GM21717 (cell line): ENCODE data around the gene CACNA2D3.
"Not testable (repeated sequence)": the region's sequence is repeated elsewhere in the genome, so short reads cannot be mapped to it uniquely, and the experiment has no call there.

Experiments used
- ATAC-seq: cut with Tn5 transposase; IDR thresholded peaks from one replicate; pipeline ENCODE4 v1.9.1; 2021; ENCODE audit warnings: mild to moderate bottlenecking, moderate library complexity; ENCODE audit not compliant: unreplicated experiment

Gene CACNA2D3

GRCh38 chr3:54968546-54969172 lies 846.3 kb downstream of the CACNA2D3 start:
- ATAC-seq, result no peak

- ATAC-seq, result no peak
Observed at GRCh38 chr3:54969652-54970051, 847.3 kb downstream of the CACNA2D3 start.

- ATAC-seq, result no peak
Observed at GRCh38 chr3:54970895-54971294, 848.5 kb downstream of the CACNA2D3 start.

GRCh38 chr3:54977439-54977838 lies 855.1 kb downstream of the CACNA2D3 start:
- no peak for ATAC-seq

- ATAC-seq, result not testable (repeated sequence)
Observed at GRCh38 chr3:54977946-54978345, 855.6 kb downstream of the CACNA2D3 start.

DNA sequence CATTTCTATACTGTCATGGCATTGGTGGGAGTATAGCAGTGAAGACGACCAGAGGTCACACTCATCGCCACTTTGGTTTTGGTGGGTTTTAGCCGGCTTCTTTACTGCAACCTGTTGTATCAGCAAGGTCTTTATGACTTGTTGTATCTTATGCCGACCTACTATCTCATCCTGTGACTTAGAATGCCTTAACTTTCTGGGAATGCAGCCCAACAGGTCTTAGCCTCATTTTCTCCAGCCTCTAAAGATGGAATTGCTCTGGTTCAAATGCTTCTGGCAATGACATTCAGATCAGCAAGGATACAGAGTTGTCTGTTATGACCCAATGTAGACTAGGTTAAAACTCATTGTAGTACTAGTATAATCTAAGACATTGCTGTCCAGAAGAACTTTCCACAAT lies 860.5 kb downstream of the CACNA2D3 start:
- ATAC-seq, result no peak

DNA sequence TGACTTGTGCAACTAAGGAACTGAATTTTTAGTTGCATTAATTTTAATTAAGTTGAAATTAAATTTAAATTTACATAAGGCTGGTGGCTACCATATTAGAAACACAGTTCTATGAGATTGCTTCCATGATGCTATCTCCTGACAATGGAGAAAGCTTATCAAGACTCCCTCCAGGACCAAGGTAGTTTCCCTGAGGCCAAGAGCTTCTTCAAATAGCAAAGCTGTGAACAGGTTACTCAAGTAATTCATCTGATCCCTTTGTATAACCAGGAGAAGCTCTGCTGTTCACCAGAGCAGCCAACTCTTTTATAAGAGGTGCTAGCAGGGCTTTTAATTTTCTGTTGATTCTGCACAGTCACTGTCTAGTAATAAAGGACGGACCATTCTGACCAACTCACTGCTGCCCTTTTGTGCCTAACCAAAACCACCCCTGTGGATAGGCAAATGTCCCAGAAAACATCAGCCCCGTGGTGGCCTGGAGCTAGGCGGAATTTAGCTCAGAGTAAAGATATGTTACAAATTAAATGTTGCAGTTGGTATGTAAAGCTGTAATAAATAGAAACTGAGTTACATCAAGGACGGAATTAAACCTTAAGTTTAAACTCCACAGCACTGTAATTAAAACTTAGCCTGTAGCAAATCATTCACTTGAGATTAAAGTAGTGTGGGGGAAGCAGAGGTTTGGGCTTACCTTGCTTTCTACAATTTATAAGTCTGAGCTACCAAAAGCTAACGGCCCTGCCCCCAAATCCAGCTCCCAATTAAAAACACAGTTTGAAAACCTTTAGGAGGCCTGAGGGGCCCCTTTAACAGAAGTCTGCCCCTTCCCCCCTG lies 861.1 kb downstream of the CACNA2D3 start:
- no peak for ATAC-seq

DNA sequence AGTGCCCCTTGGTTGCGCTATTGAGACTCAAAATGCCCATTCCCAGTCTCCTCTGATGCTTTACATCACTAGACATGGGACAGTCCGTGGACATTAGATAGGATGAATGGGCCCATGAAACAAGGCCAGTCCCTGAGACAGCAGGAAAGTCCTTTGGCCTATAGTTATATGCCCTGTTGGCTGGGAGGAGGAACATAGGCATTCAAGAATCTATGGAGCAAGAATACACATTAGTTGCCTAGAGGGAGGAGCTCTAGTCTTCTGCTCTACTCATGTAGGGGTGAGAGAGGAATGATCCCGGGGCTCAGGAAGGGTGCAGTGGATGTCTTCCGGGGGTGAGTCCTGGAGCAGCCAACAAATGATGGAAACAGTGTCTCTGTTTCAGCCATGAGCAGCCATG lies 863.5 kb downstream of the CACNA2D3 start:
- no peak for ATAC-seq

DNA sequence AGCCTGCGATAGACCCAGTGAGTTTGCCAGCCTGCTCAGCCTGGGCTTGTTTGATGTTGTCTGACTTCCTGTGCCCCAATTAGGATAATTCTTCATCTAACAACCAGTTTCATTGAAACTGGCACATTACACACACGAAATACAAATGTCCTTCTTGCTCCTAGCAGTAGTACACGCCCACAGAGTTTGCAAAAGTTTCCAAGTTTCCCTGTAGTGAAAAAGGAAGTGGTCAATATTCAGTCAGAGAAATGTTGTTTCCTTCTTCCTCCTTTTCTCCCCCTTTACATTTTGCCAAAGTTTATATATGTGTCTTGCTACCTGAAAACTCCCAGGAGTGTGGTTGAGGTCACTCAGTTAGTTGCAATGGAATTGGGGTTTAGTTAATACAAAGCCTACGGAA lies 863.9 kb downstream of the CACNA2D3 start:
- ATAC-seq, result no peak

DNA sequence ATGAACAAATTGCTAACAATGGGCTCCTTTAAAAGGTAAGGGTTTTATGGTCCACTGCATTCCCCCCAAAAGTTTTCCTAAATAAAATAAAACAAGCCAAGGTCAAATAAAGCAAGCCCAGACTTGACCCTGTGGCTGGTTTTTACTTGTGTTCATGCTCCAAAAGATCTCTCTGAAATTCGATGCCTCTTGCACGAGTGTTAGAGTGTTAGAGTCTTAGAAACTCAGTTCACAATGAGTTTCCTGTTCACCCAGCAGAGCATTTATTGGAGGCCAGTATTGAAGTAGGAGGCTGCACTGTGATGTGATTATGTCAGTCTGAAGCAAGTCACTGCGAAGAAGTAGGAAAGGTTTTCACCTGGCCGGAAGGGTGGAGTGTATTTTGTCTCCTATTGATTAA lies 865.4 kb downstream of the CACNA2D3 start:
- no peak for ATAC-seq

DNA sequence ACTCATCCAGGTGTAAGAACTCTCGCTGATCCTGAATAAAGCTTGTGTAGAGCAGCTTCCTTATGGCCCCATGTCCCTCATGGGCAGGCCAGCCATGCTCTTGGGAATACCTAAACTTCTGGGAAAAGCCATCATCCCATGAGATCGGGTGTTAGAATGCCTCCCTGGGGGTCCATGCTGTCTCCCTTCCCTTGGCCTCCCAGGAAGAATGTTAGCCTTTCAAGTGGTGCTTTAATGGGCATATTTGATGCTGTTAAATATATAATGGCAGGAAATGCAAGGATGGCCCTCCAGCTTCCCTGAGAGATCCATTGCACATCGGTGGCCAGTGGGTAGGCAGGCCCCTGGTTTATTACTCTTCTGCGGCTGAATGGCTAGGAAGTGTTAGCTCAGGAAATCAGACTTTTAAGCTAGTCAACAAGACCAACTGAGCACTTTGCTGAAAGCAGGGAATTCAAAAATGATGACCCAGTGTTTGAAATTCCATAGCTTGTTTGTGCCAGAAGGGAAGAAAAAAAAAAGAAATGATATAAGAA lies 866.0 kb downstream of the CACNA2D3 start:
- no peak for ATAC-seq

- ATAC-seq, result no peak
Observed at GRCh38 chr3:54988838-54989630, 866.7 kb downstream of the CACNA2D3 start.

DNA sequence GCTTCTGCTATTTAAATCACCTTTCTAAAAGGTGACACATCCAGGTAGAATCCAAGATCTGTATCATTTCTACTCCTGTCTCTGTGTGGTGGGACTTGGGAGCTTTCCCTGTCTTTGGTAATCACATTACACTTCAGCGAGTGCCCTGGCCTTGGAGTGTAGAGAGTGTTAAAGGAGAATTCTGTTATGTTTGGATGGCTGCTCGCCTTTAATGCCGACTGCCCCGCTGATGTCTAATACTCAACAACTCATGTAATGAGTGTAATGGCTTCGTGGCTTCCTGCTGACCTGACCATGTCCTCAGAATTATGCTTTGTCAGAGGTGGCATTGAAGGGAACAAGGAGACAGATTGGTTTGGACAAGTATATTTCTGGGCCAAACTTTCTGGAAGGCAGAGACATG lies 871.8 kb downstream of the CACNA2D3 start:
- no peak for ATAC-seq

DNA sequence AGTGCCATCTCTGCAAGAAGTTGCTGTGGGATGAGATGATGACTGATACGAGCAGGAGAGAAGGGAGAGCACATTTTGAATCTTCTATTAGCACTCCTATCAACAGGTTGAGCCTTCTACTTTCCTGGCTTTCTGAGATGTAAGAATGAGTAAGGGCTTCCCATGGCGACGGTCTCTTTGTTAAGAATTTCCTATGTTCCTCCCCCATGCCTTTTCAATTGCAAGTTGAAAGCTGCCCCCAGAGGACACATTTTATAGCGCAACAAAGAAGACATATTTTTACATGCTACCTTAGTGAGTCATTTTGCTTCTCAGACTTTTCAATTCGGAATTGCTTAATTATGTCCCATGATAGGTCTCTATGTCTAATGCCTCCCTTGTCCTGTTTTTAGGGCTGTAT lies 876.8 kb downstream of the CACNA2D3 start:
- no peak for ATAC-seq

DNA sequence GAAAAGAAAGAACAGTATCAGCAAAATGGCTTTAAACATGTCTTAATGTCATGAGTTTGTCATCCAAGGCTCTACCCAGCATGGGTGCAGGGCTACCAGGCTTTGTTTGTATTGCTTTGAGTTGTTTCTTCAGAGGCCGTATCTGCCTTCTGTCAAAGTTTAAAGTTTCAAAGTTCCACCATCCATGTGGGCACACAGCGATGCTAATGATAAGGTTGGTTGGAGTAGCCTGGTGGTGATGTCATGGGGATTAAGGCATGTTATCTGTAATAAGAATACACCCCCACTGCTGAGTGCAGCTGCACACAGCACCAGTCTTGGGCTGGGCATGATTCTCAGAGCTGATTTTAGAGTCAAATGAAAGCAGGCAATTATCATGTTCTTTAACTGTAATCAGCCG lies 877.5 kb downstream of the CACNA2D3 start:
- no peak for ATAC-seq

DNA sequence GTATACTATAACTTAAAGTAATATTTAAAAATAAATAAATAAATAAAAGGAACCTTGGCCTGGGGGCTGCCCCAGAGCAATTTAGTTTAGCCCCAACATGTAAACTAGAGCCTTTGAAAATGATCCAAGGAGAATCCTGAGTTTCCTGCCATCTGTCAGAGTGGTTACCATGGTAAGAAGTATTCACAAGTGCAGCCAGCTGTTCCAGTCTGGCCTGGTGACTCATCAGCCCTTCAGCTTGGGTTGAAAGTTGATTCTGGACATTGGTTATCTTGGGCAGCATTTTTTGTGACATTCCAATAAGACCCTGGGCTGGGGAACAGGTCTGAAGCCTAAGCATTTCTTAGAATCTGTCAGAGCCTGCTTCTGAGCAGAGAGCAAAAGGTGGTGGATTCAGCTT lies 878.2 kb downstream of the CACNA2D3 start:
- ATAC-seq, result no peak

- ATAC-seq, result no peak
Observed at GRCh38 chr3:55000953-55001352, 878.6 kb downstream of the CACNA2D3 start.

DNA sequence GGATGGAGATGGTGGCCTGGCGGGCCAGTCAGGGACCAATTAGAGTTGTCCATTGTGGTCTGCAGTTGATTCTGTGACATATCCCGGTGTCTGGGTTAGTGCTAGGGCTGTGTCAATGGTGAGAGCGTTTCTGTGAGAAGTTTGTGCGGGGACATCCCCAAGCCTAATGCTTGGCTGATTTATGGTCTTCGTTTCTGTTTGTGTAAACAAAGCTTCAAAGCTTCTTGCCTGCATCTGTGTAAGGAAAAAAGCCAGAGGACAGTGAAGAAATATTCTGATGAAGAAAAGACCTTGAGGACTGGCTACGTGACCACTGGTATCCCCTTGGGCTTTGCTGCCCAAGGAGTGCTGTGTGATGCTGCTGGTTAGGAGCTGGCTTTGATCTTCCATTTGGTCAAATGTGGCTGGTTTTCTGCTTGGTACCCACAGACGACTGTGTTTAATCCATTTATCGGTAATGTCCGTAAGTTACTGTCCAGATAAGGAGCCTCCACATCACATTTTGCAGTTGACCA lies 880.1 kb downstream of the CACNA2D3 start:
- no peak for ATAC-seq

DNA sequence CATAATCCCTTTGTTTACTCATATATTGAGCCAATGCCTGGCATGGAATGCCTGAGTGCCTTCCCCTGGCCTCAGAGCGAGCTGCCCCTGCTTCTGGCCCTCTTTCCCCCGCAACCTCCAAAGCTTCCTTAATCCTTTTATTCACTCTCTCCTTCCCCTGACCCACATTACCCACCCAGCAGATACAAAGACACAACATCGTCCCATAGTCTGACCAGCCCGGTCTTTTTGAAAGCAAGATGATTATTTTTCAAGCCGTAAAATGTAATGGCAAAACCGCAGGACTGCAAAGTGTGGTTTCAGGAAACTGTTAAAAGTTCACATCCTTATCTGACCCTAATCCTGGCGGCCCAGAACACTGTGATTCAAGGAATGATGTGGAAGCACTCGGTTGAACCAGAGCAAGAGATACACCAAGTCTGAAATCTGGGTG lies 883.9 kb downstream of the CACNA2D3 start:
- ATAC-seq, result no peak

DNA sequence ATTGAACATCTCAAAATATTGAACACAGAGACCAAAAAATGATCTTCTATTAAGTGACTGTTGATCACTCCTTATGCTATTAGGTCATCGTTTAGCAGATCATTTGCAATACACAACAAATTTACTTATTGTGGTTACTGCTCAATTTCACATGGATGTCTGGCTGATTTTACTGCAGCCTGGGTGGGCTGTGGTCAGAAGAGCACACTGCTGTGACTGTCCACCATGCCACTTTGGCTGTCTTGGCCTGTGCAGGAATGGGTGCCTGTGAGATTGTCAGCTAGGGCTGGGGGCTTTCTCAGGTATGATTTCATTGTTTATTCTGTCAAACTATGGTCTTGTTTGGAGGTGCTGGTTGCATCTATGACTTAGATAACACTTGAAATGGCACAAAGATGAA lies 885.6 kb downstream of the CACNA2D3 start:
- ATAC-seq, result no peak

- ATAC-seq, result no peak
Observed at GRCh38 chr3:55009372-55009771, 887.0 kb downstream of the CACNA2D3 start.
